Measurements from ENCODE around the gene EML6. TPM values are rescaled to one million over a fixed set of nuclear protein-coding genes. Genes with fewer than 3 reads are reported as not detected.

The EML6 gene
- polyA plus RNA-seq, 1 donor (not counting 4 experiments of a cell fraction or from before 2014, with no cell fraction given), result 0.96 TPM

DNA sequence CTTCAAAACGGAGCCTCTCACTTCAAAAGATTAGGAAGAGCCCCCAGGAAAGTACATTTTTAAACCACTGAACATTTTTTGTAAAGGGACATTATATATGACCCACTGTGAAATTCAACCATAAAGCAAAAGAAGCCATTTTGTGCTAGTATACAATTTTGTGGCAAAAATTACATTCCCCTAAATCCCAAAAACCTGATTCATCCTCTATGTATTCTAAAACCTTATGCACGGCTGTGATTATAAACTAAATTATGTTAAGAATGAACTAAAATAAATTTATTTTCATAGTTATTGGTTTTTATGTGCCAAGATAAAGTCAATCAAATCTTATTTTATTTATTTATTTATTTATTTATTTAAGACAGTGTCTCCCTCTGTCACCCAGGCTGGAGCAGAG lies 278.3 kb downstream of the EML6 start:
- H3K79me2 ChIP-seq (ENCODE audit: control insufficient read depth, insufficient read depth, low read length), result peaks cover 100% of the 10 kb centered on the region
- no peaks in the 10 kb centered on the region for H3K36me3 ChIP-seq (ENCODE audit: control insufficient read depth in 2 of 2, extremely low read depth in 1 of 2, insufficient read depth in 2 of 2, low read length in 2 of 2)
- no peak overlapping the region for H3K9ac ChIP-seq (ENCODE audit: control insufficient read depth, extremely low read depth, insufficient read depth, low read length)
- no peak overlapping the region for H3K4me3 ChIP-seq (ENCODE audit: control insufficient read depth in 2 of 3, extremely low read depth in 1 of 3, insufficient read depth in 2 of 3, low read depth in 1 of 3, low read length in 3 of 3)
- H2AFZ ChIP-seq (ENCODE audit: control insufficient read depth, low read length), result no peak overlapping the region
- dilution Hi-C loops (cut with MboI; ENCODE audit: extremely low pct_ligation_motif_present, low sequenced_read_pairs), result no loop called here
- FAIRE-seq (no peak), DNase-seq (ENCODE audit: low read depth, low spot score) (no peak)
- H3K9me3 ChIP-seq (ENCODE audit: control insufficient read depth, low read depth, low read length), result no peaks in the 10 kb centered on the region
- TF ChIP-seq EZH2 (IDR thresholded peaks at IDR 0.05; ENCODE audit: low read length), result no peak
- TF ChIP-seq, protein P1, sequence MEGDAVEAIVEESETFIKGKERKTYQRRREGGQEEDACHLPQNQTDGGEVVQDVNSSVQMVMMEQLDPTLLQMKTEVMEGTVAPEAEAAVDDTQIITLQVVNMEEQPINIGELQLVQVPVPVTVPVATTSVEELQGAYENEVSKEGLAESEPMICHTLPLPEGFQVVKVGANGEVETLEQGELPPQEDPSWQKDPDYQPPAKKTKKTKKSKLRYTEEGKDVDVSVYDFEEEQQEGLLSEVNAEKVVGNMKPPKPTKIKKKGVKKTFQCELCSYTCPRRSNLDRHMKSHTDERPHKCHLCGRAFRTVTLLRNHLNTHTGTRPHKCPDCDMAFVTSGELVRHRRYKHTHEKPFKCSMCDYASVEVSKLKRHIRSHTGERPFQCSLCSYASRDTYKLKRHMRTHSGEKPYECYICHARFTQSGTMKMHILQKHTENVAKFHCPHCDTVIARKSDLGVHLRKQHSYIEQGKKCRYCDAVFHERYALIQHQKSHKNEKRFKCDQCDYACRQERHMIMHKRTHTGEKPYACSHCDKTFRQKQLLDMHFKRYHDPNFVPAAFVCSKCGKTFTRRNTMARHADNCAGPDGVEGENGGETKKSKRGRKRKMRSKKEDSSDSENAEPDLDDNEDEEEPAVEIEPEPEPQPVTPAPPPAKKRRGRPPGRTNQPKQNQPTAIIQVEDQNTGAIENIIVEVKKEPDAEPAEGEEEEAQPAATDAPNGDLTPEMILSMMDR (optimal IDR thresholded peaks at IDR 0.05 in 1 of 3, IDR thresholded peaks at IDR 0.05 in 1 of 3, conservative IDR thresholded peaks at IDR 0.05 in 1 of 3; ENCODE audit: extremely low read depth in 1 of 3, insufficient read depth in 2 of 3, low read length in 3 of 3), result no peak
- H3K4me2 ChIP-seq (ENCODE audit: control insufficient read depth, extremely low read depth, insufficient read depth, low read depth, low read length), result no peak overlapping the region
- H3K9me1 ChIP-seq (ENCODE audit: control insufficient read depth, extremely low read depth, insufficient read depth, low read length), result no peaks in the 10 kb centered on the region
- H3K4me1 ChIP-seq (ENCODE audit: control insufficient read depth, extremely low read depth, insufficient read depth, low read length), result peaks cover 39% of the 10 kb centered on the region
- no peaks in the 10 kb centered on the region for H3K27me3 ChIP-seq (ENCODE audit: control insufficient read depth, extremely low read depth, insufficient read depth, low read length)
- H4K20me1 ChIP-seq (ENCODE audit: control insufficient read depth, extremely low read depth, insufficient read depth, low read length), result peaks cover 17% of the 10 kb centered on the region
- H3K27ac ChIP-seq (ENCODE audit: control insufficient read depth, insufficient read depth, low read length), result no peak overlapping the region

DNA sequence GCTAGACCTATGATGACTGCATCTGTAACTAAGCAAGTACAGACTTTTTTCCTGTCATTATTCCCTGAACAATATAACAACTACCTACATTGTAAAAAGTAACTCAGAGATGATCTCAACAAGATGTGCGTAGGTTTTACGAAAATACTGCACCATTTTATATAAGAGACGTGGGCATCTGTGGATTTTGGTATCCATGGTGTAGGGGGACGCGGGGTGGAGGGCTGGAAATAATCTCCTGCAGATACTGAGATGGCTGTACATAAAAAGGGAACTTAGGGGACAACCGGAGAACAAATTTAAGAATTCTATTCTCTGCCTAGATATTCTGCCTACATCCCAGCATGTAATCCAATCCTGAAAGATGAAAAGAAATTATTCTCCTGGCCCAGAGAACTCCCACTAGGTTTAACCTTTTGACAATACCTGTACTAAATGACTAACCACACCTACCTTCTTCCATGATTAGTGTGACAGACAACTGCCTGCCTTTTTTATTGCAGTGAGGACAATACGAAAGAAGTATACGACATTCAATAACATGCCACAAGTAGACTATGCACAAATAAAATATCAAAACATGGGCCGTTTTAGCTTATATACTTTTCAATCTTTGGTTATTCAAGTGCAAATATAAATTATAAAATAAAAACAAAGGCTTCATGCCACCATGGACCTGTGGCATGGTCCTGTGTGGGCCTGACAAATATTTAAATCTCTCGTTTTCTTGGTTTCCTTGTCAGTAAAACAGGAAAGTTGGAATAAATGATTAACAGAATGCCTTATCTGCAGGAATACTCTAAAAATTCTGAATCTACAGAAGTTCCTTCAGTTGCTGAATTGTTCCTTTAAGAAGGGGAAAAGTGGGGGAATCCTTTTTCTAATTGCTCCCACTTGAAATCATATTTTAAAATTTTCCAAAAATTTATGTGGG lies 280.5 kb downstream of the EML6 start:
- Histone ChIP-seq H3K36me3 (ENCODE audit: control insufficient read depth in 2 of 2, extremely low read depth in 1 of 2, insufficient read depth in 2 of 2, low read length in 2 of 2) (no peaks in the 10 kb centered on the region), H2AFZ (ENCODE audit: control insufficient read depth, low read length) (no peak overlapping the region), H3K9me3 (ENCODE audit: control insufficient read depth, low read depth, low read length) (no peaks in the 10 kb centered on the region), H3K4me3 (ENCODE audit: control insufficient read depth in 2 of 3, extremely low read depth in 1 of 3, insufficient read depth in 2 of 3, low read depth in 1 of 3, low read length in 3 of 3) (no peak overlapping the region), H4K20me1 (ENCODE audit: control insufficient read depth, extremely low read depth, insufficient read depth, low read length) (peaks cover 13% of the 10 kb centered on the region), H3K9ac (ENCODE audit: control insufficient read depth, extremely low read depth, insufficient read depth, low read length) (no peak overlapping the region), H3K79me2 (ENCODE audit: control insufficient read depth, insufficient read depth, low read length) (peaks cover 100% of the 10 kb centered on the region), H3K4me2 (ENCODE audit: control insufficient read depth, extremely low read depth, insufficient read depth, low read depth, low read length) (no peak overlapping the region), H3K4me1 (ENCODE audit: control insufficient read depth, extremely low read depth, insufficient read depth, low read length) (peaks cover 58% of the 10 kb centered on the region), H3K27me3 (ENCODE audit: control insufficient read depth, extremely low read depth, insufficient read depth, low read length) (no peaks in the 10 kb centered on the region), H3K9me1 (ENCODE audit: control insufficient read depth, extremely low read depth, insufficient read depth, low read length) (no peaks in the 10 kb centered on the region), H3K27ac (ENCODE audit: control insufficient read depth, insufficient read depth, low read length) (no peak overlapping the region)
- no peak for TF ChIP-seq EZH2 (IDR thresholded peaks at IDR 0.05; ENCODE audit: low read length)
- TF ChIP-seq, protein P1 (optimal IDR thresholded peaks at IDR 0.05 in 1 of 3, IDR thresholded peaks at IDR 0.05 in 1 of 3, conservative IDR thresholded peaks at IDR 0.05 in 1 of 3; ENCODE audit: extremely low read depth in 1 of 3, insufficient read depth in 2 of 3, low read length in 3 of 3), result no peak
- dilution Hi-C loops (cut with MboI; ENCODE audit: extremely low pct_ligation_motif_present, low sequenced_read_pairs), result no loop called here
- DNase-seq (ENCODE audit: low read depth, low spot score) (no peak), FAIRE-seq (no peak)

All from keratinocyte (primary cell).